H9 (cell line): ENCODE results near the gene SLC24A4. TPM values are rescaled to one million over a fixed set of nuclear protein-coding genes. Genes with fewer than 3 reads are reported as not detected.
A peak's percentile ranks its signal among the peaks of the same experiment; 100 is the strongest.

Experiments
- DNase-seq: peaks from one replicate; pipeline ENCODE4 v3.0.0-alpha.2; 2017
- H2AFZ ChIP-seq: one replicate; pipeline ENCODE4 v1.6.1; 2013; ENCODE audit warnings: mild to moderate bottlenecking, low read length, control low read depth, moderate library complexity
- H2AK5ac ChIP-seq: 2 replicates; pipeline ENCODE4 v1.6.1; 2013; ENCODE audit warnings: low read length, control low read depth, mixed read lengths; ENCODE audit not compliant: insufficient read length
- H2BK120ac ChIP-seq: one replicate; pipeline ENCODE4 v1.6.1; 2013; ENCODE audit warnings: low read depth, mild to moderate bottlenecking, low read length, control low read depth, inconsistent platforms; ENCODE audit not compliant: poor library complexity, severe bottlenecking
- H2BK12ac ChIP-seq: 2 replicates; pipeline ENCODE4 v1.6.1; 2013; ENCODE audit warnings: low read length, control low read depth, mixed read lengths, low read depth; ENCODE audit not compliant: insufficient read length
- H2BK15ac ChIP-seq: 2 replicates; pipeline ENCODE4 v1.6.1; 2013; ENCODE audit warnings: low read depth, low read length, control low read depth
- H2BK20ac ChIP-seq: one replicate; pipeline ENCODE4 v1.6.1; 2013; ENCODE audit warnings: low read depth, mild to moderate bottlenecking, low read length, control low read depth, inconsistent platforms; ENCODE audit not compliant: poor library complexity, severe bottlenecking
- H2BK5ac ChIP-seq: 2 replicates; pipeline ENCODE4 v1.6.1; 2013; ENCODE audit warnings: low read length, control low read depth, mixed read lengths; ENCODE audit not compliant: insufficient read length
- H3K14ac ChIP-seq: 2 replicates; pipeline ENCODE4 v1.6.1; 2013; ENCODE audit warnings: low read length, control low read depth; ENCODE audit not compliant: insufficient read depth
- H3K18ac ChIP-seq: 2 replicates; pipeline ENCODE4 v1.6.1; 2013; ENCODE audit warnings: low read depth, mild to moderate bottlenecking, mixed read lengths, low read length, control low read depth; ENCODE audit not compliant: insufficient read length
- H3K23ac ChIP-seq: 2 replicates; pipeline ENCODE4 v1.6.1; 2013; ENCODE audit warnings: low read length, control low read depth, mixed read lengths, low read depth; ENCODE audit not compliant: insufficient read length
- H3K23me2 ChIP-seq: 2 replicates; pipeline ENCODE4 v1.6.1; 2013; ENCODE audit warnings: low read depth, mild to moderate bottlenecking, mixed read lengths, low read length, control low read depth; ENCODE audit not compliant: insufficient read length, poor library complexity, severe bottlenecking
- H3K27ac ChIP-seq: 2 replicates; pipeline ENCODE4 v1.5.1; 2013; ENCODE audit warnings: low read length, control low read depth, mixed read lengths, low read depth; ENCODE audit not compliant: insufficient read length
- H3K27me3 ChIP-seq: 2 replicates; pipeline ENCODE4 v1.6.1; 2013; ENCODE audit warnings: low read length, control low read depth, inconsistent platforms; ENCODE audit not compliant: insufficient read depth
- H3K4ac ChIP-seq: 2 replicates; pipeline ENCODE4 v1.6.1; 2013; ENCODE audit warnings: low read depth, mild to moderate bottlenecking, control low read depth, inconsistent platforms, low read length, moderate library complexity
- H3K4me1 ChIP-seq: 2 replicates; pipeline ENCODE4 v1.6.1; 2013; ENCODE audit warnings: low read length, control low read depth, inconsistent platforms; ENCODE audit not compliant: insufficient read depth
- H3K4me2 ChIP-seq: 2 replicates; pipeline ENCODE4 v1.6.1; 2013; ENCODE audit warnings: low read length, control low read depth, mixed read lengths; ENCODE audit not compliant: insufficient read length, insufficient read depth
- H3K56ac ChIP-seq: 2 replicates; pipeline ENCODE4 v1.6.1; 2013; ENCODE audit warnings: low read depth, mild to moderate bottlenecking, mixed read lengths, low read length, control low read depth; ENCODE audit not compliant: insufficient read length
- H3K79me1 ChIP-seq: 2 replicates; pipeline ENCODE4 v1.6.1; 2013; ENCODE audit warnings: low read depth, mild to moderate bottlenecking, moderate library complexity, low read length, control low read depth, inconsistent platforms; ENCODE audit not compliant: insufficient read depth, poor library complexity, severe bottlenecking
- H3K79me2 ChIP-seq: 2 replicates; pipeline ENCODE4 v1.6.1; 2013; ENCODE audit warnings: low read length, control low read depth, inconsistent platforms; ENCODE audit not compliant: insufficient read depth
- H3K9ac ChIP-seq: 2 replicates; pipeline ENCODE4 v1.6.1; 2013; ENCODE audit warnings: low read length, control low read depth, mixed read lengths; ENCODE audit not compliant: insufficient read length; ENCODE audit errors: extremely low read depth
- H3K9me3 ChIP-seq: one replicate; pipeline ENCODE4 v1.6.1; 2013; ENCODE audit warnings: low read depth, low read length, inconsistent platforms; ENCODE audit not compliant: control insufficient read depth
- H3T11ph ChIP-seq: one replicate; pipeline ENCODE4 v1.6.1; 2013; ENCODE audit warnings: mild to moderate bottlenecking, low read length, control low read depth, inconsistent platforms
- H4K20me1 ChIP-seq: one replicate; pipeline ENCODE4 v1.6.1; 2013; ENCODE audit not compliant: control insufficient read depth, insufficient read length, insufficient read depth
- H4K5ac ChIP-seq: 2 replicates; pipeline ENCODE4 v1.6.1; 2013; ENCODE audit warnings: low read depth, mild to moderate bottlenecking, mixed read lengths, low read length, control low read depth; ENCODE audit not compliant: insufficient read length
- H4K8ac ChIP-seq: replicated peaks from 2 replicates; pipeline ENCODE4 v1.6.1; 2013; ENCODE audit warnings: low read length, control low read depth, mixed read lengths, low read depth; ENCODE audit not compliant: insufficient read length
- H4K91ac ChIP-seq: 2 replicates; pipeline ENCODE4 v1.6.1; 2013; ENCODE audit warnings: low read depth, mild to moderate bottlenecking, moderate library complexity, mixed read lengths, low read length, control low read depth; ENCODE audit not compliant: insufficient read length
- H3K27ac Mint-ChIP-seq, 3 experiments: 2 replicates in 2 of 3; 3 replicates in 1 of 3; pipeline ENCODE4 v1.8.0; 2020 to 2021; ENCODE audit warnings: mixed read lengths in 3 of 3, mild to moderate bottlenecking in 1 of 3, moderate library complexity in 1 of 3
- H3K27me3 Mint-ChIP-seq: 2 replicates; pipeline ENCODE4 v1.8.0; 2021; ENCODE audit warnings: low read depth, mild to moderate bottlenecking, moderate library complexity, mixed read lengths
- H3K36me3 Mint-ChIP-seq, 3 experiments: 2 replicates in 2 of 3; 3 replicates in 1 of 3; pipeline ENCODE4 v1.8.0; 2020 to 2021; ENCODE audit warnings: low read depth in 3 of 3, mixed read lengths in 3 of 3; ENCODE audit not compliant: insufficient read depth in 1 of 3
- H3K4me1 Mint-ChIP-seq, 2 experiments: 2 replicates each; pipeline ENCODE4 v1.8.0; 2020; ENCODE audit warnings: mixed read lengths in 2 of 2
- H3K4me3 Mint-ChIP-seq, 2 experiments: 2 replicates in 1 of 2; 3 replicates in 1 of 2; pipeline ENCODE4 v1.8.0; 2020 to 2021; ENCODE audit warnings: mild to moderate bottlenecking in 2 of 2, mixed read lengths in 2 of 2, moderate library complexity in 1 of 2
- H3K9me3 Mint-ChIP-seq, 2 experiments: 2 replicates in 1 of 2; 3 replicates in 1 of 2; pipeline ENCODE4 v1.8.0; 2020; ENCODE audit warnings: mild to moderate bottlenecking in 2 of 2, mixed read lengths in 2 of 2, moderate library complexity in 1 of 2
- CTCF ChIP-seq: fragments of 200-600 bp; sonication (generic); conservative IDR thresholded peaks from 3 replicates; pipeline ENCODE4 v1.8.0; 2021; ENCODE audit warnings: antibody characterized with exemption, mild to moderate bottlenecking
- WGBS: extraction: QIAGEN DNeasy Blood & Tissue Kit; methylation state at CpG from one replicate; pipeline ENCODE4 v1.1.7; 2013; ENCODE audit warnings: missing lambda C conversion rate, low lambda C conversion rate, mixed read lengths; ENCODE audit not compliant: insufficient read length; ENCODE audit errors: extremely low coverage; 5-methylcytosine and 5-hydroxymethylcytosine counted together
- total RNA-seq: library from RNA; stranded (reverse); gene quantifications from 2 replicates; pipeline ENCODE4 v1.2.1, GENCODE V29; 2021

The SLC24A4 gene
- total RNA-seq, 1 experiment from 2014 or later: 0.24 TPM

GRCh38 chr14:92386637-92387036 is 63.7 kb downstream of the SLC24A4 start:
- Histone ChIP-seq H3K9ac (no peak overlapping the region), H2BK120ac (no peak overlapping the region), H3K79me1 (no peaks in the 10 kb centered on the region), H3K14ac (no peak overlapping the region), H3K23ac (no peak overlapping the region), H3K79me2 (no peaks in the 10 kb centered on the region), H2BK5ac (no peak overlapping the region), H3K18ac (no peak overlapping the region), H3K4me1 (no peaks in the 10 kb centered on the region; the same call in 1 of the 2 replicates), H2BK12ac (no peak overlapping the region), H2AFZ (no peak overlapping the region), H3K4ac (no peak overlapping the region), H2BK15ac (no peak overlapping the region), H3K56ac (no peak overlapping the region), H3K23me2 (no peaks in the 10 kb centered on the region), H3K4me2 (no peak overlapping the region), H2BK20ac (no peak overlapping the region), H3K27ac (no peak overlapping the region), H3K27me3 (no peaks in the 10 kb centered on the region), H4K20me1 (no peaks in the 10 kb centered on the region), H4K8ac (no peak overlapping the region), H4K5ac (no peak overlapping the region), H3T11ph (no peak overlapping the region), H4K91ac (no peak overlapping the region), H3K9me3 (no peaks in the 10 kb centered on the region), H2AK5ac (no peak overlapping the region)
- Mint-ChIP-seq H3K4me1 (peaks cover 34 to 49% of the 10 kb centered on the region in 2 experiments), H3K27ac (peak overlapping the region in 1 of 3 experiments; percentile 92; a peak in 2 of 7 replicates), H3K36me3 (no peaks in the 10 kb centered on the region), H3K9me3 (no peaks in the 10 kb centered on the region), H3K4me3 (no peak overlapping the region), H3K27me3 (peaks cover 2% of the 10 kb centered on the region; the same call in 1 of the 2 replicates)
- WGBS: no CpG with 5 or more reads among the region's 9 CpGs
- TF ChIP-seq CTCF: no peak
- no peak for DNase-seq
